GM12878 (cell line): ENCODE data around the gene ATF6B.

ENCODE experiments used
- EP300 ChIP-seq, 2 experiments: fragments of 150-350 bp in 1 of 2; IDR thresholded peaks; 2 replicates each; pipeline ENCODE4 v1.6.1; 2011 to 2012; ENCODE audit warnings: low read depth in 2 of 2, low read length in 2 of 2, borderline replicate concordance in 1 of 2, improper control_type of control experiment in 1 of 2, inconsistent platforms in 1 of 2; ENCODE audit not compliant: control insufficient read depth in 1 of 2
- EZH2 ChIP-seq: IDR thresholded peaks from 2 replicates; pipeline ENCODE4 v1.6.1; 2012; ENCODE audit warnings: low read depth, mild to moderate bottlenecking, control low read depth, inconsistent platforms, low read length, borderline replicate concordance; ENCODE audit not compliant: control insufficient read depth
- JUND ChIP-seq: IDR thresholded peaks from 2 replicates; pipeline ENCODE4 v1.6.1; 2012; ENCODE audit warnings: low read depth, mild to moderate bottlenecking, low read length, improper control_type of control experiment, moderate library complexity
- MTA3 ChIP-seq: IDR thresholded peaks from 2 replicates; pipeline ENCODE4 v1.6.1; 2012; ENCODE audit warnings: low read length, inconsistent platforms, borderline replicate concordance
- NBN ChIP-seq: fragments of 450-650 bp; IDR thresholded peaks from 2 replicates; pipeline ENCODE4 v1.6.1; 2016
- NFYB ChIP-seq: IDR thresholded peaks from 2 replicates; pipeline ENCODE4 v1.6.1; 2011; ENCODE audit warnings: low read depth, mild to moderate bottlenecking, low read length, improper control_type of control experiment, moderate library complexity; ENCODE audit not compliant: insufficient read depth
- POLR2A ChIP-seq: IDR thresholded peaks from 2 replicates; pipeline ENCODE4 v1.6.1; 2011; ENCODE audit warnings: low read depth, mild to moderate bottlenecking, low read length
- POLR2AphosphoS5 ChIP-seq: IDR thresholded peaks from 2 replicates; pipeline ENCODE4 v1.6.1; 2011; ENCODE audit warnings: mild to moderate bottlenecking, low read length, inconsistent platforms
- RCOR1 ChIP-seq: conservative IDR thresholded peaks from 2 replicates; pipeline ENCODE4 v1.6.1; 2012; ENCODE audit warnings: low read depth, low read length, improper control_type of control experiment
- SMC3 ChIP-seq: IDR thresholded peaks from 2 replicates; pipeline ENCODE4 v1.6.1; 2011; ENCODE audit warnings: low read length, improper control_type of control experiment, borderline replicate concordance
- SPI1 ChIP-seq: IDR thresholded peaks from 2 replicates; pipeline ENCODE4 v1.6.1; 2011; ENCODE audit warnings: low read depth, mild to moderate bottlenecking, low read length, moderate library complexity, borderline replicate concordance; ENCODE audit not compliant: insufficient read depth
- TAF1 ChIP-seq: IDR thresholded peaks from 2 replicates; pipeline ENCODE4 v1.6.1; 2011; ENCODE audit warnings: mild to moderate bottlenecking, low read depth, low read length, borderline replicate concordance
- TF ChIP-seq, protein P1 (sequence below), 3 experiments: IDR thresholded peaks in 2 of 3; conservative IDR thresholded peaks in 1 of 3; 2 replicates each; pipeline ENCODE4 v1.5.1; 2011; ENCODE audit warnings: low read depth in 3 of 3, low read length in 3 of 3, mild to moderate bottlenecking in 3 of 3, control low read depth in 2 of 3, moderate library complexity in 2 of 3, inconsistent platforms in 1 of 3, mixed read lengths in 1 of 3; ENCODE audit not compliant: control insufficient read depth in 2 of 3, insufficient read depth in 1 of 3; ENCODE audit errors: extremely low read depth in 1 of 3
- TF ChIP-seq, protein P2 (sequence below): IDR thresholded peaks from 2 replicates; pipeline ENCODE4 v1.6.1; 2012; ENCODE audit warnings: mild to moderate bottlenecking, low read depth, low read length

DNA sequence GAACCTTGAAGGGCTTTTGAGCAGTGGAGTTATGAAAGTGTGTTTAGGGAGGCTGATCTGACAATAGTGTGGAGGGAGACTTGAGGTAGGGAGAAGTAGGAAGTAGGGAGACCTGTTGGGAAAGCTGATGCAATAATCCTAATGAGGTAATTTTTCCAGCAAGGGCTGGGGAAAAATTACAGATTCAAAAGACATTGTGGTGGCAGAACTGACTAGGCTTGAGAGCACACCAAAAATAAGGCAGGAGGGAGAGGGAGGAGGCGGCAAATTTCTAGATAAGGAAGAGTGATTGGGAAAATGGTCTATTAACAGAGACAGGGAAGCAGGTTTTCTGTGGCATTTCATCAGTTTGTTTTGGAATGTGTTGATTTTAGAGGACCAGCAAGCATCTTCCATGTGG lies 18.2 kb upstream of the ATF6B start:
- TF ChIP-seq, protein P1, sequence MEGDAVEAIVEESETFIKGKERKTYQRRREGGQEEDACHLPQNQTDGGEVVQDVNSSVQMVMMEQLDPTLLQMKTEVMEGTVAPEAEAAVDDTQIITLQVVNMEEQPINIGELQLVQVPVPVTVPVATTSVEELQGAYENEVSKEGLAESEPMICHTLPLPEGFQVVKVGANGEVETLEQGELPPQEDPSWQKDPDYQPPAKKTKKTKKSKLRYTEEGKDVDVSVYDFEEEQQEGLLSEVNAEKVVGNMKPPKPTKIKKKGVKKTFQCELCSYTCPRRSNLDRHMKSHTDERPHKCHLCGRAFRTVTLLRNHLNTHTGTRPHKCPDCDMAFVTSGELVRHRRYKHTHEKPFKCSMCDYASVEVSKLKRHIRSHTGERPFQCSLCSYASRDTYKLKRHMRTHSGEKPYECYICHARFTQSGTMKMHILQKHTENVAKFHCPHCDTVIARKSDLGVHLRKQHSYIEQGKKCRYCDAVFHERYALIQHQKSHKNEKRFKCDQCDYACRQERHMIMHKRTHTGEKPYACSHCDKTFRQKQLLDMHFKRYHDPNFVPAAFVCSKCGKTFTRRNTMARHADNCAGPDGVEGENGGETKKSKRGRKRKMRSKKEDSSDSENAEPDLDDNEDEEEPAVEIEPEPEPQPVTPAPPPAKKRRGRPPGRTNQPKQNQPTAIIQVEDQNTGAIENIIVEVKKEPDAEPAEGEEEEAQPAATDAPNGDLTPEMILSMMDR (IDR thresholded peaks at IDR 0.05 in 2 of 3, conservative IDR thresholded peaks at IDR 0.05 in 1 of 3; ENCODE audit: control insufficient read depth in 2 of 3, extremely low read depth in 1 of 3, insufficient read depth in 1 of 3, low read depth in 3 of 3, low read length in 3 of 3): no peak
- TF ChIP-seq, protein P2, sequence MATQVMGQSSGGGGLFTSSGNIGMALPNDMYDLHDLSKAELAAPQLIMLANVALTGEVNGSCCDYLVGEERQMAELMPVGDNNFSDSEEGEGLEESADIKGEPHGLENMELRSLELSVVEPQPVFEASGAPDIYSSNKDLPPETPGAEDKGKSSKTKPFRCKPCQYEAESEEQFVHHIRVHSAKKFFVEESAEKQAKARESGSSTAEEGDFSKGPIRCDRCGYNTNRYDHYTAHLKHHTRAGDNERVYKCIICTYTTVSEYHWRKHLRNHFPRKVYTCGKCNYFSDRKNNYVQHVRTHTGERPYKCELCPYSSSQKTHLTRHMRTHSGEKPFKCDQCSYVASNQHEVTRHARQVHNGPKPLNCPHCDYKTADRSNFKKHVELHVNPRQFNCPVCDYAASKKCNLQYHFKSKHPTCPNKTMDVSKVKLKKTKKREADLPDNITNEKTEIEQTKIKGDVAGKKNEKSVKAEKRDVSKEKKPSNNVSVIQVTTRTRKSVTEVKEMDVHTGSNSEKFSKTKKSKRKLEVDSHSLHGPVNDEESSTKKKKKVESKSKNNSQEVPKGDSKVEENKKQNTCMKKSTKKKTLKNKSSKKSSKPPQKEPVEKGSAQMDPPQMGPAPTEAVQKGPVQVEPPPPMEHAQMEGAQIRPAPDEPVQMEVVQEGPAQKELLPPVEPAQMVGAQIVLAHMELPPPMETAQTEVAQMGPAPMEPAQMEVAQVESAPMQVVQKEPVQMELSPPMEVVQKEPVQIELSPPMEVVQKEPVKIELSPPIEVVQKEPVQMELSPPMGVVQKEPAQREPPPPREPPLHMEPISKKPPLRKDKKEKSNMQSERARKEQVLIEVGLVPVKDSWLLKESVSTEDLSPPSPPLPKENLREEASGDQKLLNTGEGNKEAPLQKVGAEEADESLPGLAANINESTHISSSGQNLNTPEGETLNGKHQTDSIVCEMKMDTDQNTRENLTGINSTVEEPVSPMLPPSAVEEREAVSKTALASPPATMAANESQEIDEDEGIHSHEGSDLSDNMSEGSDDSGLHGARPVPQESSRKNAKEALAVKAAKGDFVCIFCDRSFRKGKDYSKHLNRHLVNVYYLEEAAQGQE: no peak
- TF ChIP-seq TAF1 (no peak), NFYB (no peak), JUND (no peak), RCOR1 (no peak), EP300 (IDR thresholded peaks at IDR 0.05; ENCODE audit: borderline replicate concordance in 1 of 2, control insufficient read depth in 1 of 2, low read depth in 2 of 2, low read length in 2 of 2) (no peak), SMC3 (no peak), SPI1 (no peak), POLR2A (no peak), EZH2 (no peak), POLR2AphosphoS5 (no peak), NBN (no peak), MTA3 (no peak)
